ENCODE data around the gene LUZP2. TPM values are rescaled to one million over a fixed set of nuclear protein-coding genes. Genes with fewer than 3 reads are reported as not detected.

The LUZP2 gene
- polyA plus RNA-seq, 1 of the 3 experiments (the other 2 are of a cell fraction) = 0.03 TPM

DNA sequence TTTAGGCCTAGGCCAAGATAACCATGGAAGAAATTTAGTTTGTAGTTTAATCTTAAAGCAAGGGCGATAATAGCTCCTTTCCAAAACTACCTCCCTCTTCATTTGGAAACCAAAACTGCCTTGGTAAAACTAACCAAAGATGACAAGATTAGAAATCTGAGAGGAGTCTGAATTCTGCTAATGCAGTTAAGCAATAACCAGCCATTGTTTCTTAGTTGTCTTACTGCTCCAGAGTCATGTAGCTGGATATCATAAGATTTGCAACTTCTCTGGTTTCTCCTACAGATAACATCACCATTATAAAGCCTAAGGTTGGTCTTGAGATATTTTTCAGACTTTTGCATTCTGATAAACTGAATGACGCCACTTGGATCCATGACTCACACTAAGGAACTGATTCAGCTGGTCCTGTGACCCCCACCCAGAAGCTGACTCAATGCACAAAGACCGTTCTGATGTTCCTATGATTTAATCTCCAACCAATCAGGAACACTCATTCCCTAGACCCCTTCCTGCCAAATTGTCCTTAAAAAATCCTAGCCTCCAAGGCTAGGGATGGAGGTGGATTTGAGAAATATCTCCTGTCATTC lies 200.8 kb downstream of the LUZP2 start:
- CTCF ChIA-PET = no interaction called here
- H3K4me1 ChIP-seq (ENCODE audit: control insufficient read depth in 1 of 2, insufficient read depth in 2 of 2, low read depth in 1 of 2, low read length in 1 of 2) = no peaks in the 10 kb centered on the region
- peaks cover 11% of the 10 kb centered on the region for H3F3A ChIP-seq (replicated peaks; ENCODE audit: insufficient read depth)
- H3K9me3 ChIP-seq = peaks cover 8% of the 10 kb centered on the region; the same call in 1 of the 2 replicates
- no peak overlapping the region for H3K9ac ChIP-seq
- peak overlapping the region in 1 of 2 experiments; percentile 60; a peak in 2 of 4 replicates for H3K27ac ChIP-seq (ENCODE audit: low read depth in 2 of 2, low read length in 1 of 2)
- no peak overlapping the region for H2AFZ ChIP-seq (ENCODE audit: low read depth)
- H4K20me1 ChIP-seq (ENCODE audit: insufficient read depth) = no peaks in the 10 kb centered on the region
- WGBS (ENCODE audit: low lambda C conversion rate) = 21% methylated on average over 3 of the region's 3 CpGs
- H3K9me2 ChIP-seq = no peaks in the 10 kb centered on the region
- no peaks in the 10 kb centered on the region for H3K79me2 ChIP-seq (ENCODE audit: insufficient read depth)
- no peaks in the 10 kb centered on the region for H3K27me3 ChIP-seq (ENCODE audit: insufficient read depth)
- DNase-seq = no peak
- no peaks in the 10 kb centered on the region for H3K36me3 ChIP-seq (replicated peaks in 1 of 2; ENCODE audit: control insufficient read depth in 1 of 2, insufficient read depth in 2 of 2, low read length in 1 of 2)
- POLR2A ChIA-PET = no interaction called here
- no peak overlapping the region for H3K4me3 ChIP-seq (ENCODE audit: low read depth in 2 of 2, low read length in 1 of 2)
- H3K4me2 ChIP-seq = no peak overlapping the region
- no peak for TF ChIP-seq GABPA (IDR thresholded peaks at IDR 0.05; ENCODE audit: low read depth)
- no peak for TF ChIP-seq FOXJ3 (CRISPR knock-in tag; IDR thresholded peaks at IDR 0.05)
- TF ChIP-seq EP300 (IDR thresholded peaks at IDR 0.05; ENCODE audit: borderline replicate concordance in 1 of 2, low read depth in 1 of 2, low read length in 1 of 2) = peak in 1 of 2 experiments; percentile 49; a peak in 1 of 4 replicates
- TF ChIP-seq GATA2 (CRISPR knock-in tag; IDR thresholded peaks at IDR 0.05) = no peak
- no peak for TF ChIP-seq MXI1 (IDR thresholded peaks at IDR 0.05; ENCODE audit: low read depth, low read length)
- no peak for TF ChIP-seq NFIC (IDR thresholded peaks at IDR 0.05; ENCODE audit: borderline replicate concordance)
- TF ChIP-seq, protein P1, sequence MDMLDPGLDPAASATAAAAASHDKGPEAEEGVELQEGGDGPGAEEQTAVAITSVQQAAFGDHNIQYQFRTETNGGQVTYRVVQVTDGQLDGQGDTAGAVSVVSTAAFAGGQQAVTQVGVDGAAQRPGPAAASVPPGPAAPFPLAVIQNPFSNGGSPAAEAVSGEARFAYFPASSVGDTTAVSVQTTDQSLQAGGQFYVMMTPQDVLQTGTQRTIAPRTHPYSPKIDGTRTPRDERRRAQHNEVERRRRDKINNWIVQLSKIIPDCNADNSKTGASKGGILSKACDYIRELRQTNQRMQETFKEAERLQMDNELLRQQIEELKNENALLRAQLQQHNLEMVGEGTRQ (IDR thresholded peaks at IDR 0.05; ENCODE audit: borderline replicate concordance, low read depth, low read length) = no peak
- TF ChIP-seq NRF1 (IDR thresholded peaks at IDR 0.05; ENCODE audit: low read depth, low read length) = no peak
- TF ChIP-seq, protein P2, sequence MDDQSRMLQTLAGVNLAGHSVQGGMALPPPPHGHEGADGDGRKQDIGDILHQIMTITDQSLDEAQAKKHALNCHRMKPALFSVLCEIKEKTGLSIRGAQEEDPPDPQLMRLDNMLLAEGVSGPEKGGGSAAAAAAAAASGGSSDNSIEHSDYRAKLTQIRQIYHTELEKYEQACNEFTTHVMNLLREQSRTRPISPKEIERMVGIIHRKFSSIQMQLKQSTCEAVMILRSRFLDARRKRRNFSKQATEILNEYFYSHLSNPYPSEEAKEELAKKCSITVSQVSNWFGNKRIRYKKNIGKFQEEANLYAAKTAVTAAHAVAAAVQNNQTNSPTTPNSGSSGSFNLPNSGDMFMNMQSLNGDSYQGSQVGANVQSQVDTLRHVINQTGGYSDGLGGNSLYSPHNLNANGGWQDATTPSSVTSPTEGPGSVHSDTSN (IDR thresholded peaks at IDR 0.05) = no peak
- TF ChIP-seq SMC3 (IDR thresholded peaks at IDR 0.05; ENCODE audit: low read depth, low read length) = no peak
- TF ChIP-seq RAD21 (IDR thresholded peaks at IDR 0.05; ENCODE audit: low read length) = no peak
- TF ChIP-seq, protein P3, sequence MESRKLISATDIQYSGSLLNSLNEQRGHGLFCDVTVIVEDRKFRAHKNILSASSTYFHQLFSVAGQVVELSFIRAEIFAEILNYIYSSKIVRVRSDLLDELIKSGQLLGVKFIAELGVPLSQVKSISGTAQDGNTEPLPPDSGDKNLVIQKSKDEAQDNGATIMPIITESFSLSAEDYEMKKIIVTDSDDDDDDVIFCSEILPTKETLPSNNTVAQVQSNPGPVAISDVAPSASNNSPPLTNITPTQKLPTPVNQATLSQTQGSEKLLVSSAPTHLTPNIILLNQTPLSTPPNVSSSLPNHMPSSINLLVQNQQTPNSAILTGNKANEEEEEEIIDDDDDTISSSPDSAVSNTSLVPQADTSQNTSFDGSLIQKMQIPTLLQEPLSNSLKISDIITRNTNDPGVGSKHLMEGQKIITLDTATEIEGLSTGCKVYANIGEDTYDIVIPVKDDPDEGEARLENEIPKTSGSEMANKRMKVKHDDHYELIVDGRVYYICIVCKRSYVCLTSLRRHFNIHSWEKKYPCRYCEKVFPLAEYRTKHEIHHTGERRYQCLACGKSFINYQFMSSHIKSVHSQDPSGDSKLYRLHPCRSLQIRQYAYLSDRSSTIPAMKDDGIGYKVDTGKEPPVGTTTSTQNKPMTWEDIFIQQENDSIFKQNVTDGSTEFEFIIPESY (IDR thresholded peaks at IDR 0.05; ENCODE audit: borderline replicate concordance, low read depth) = no peak
- TF ChIP-seq TCF12 (IDR thresholded peaks at IDR 0.05) = peak; percentile 22; the same call in 1 of the 2 replicates
- no peak for TF ChIP-seq SIN3A (IDR thresholded peaks at IDR 0.05; ENCODE audit: borderline replicate concordance, low read depth, low read length)
- TF ChIP-seq FOSL2 (IDR thresholded peaks at IDR 0.05; ENCODE audit: borderline replicate concordance, low read depth) = peak; percentile 51; the same call in 1 of the 2 replicates
- no peak for TF ChIP-seq CHD2 (IDR thresholded peaks at IDR 0.05; ENCODE audit: low read length, partially characterized antibody)
- TF ChIP-seq JUND (IDR thresholded peaks at IDR 0.05) = peak; percentile 48
- no peak for TF ChIP-seq RCOR1 (IDR thresholded peaks at IDR 0.05; ENCODE audit: low read length)
- no peak for TF ChIP-seq YY1 (IDR thresholded peaks at IDR 0.05; ENCODE audit: low read depth)
- no peak for TF ChIP-seq POLR2AphosphoS5 (IDR thresholded peaks at IDR 0.05; ENCODE audit: low read depth, low read length)
- no peak for TF ChIP-seq RFX5 (IDR thresholded peaks at IDR 0.05; ENCODE audit: low read length)

Data from SK-N-SH (cell line).